Smooth muscle cell of the brain vasculature (primary cell): Measurements from ENCODE around the gene LAIR1.

Experiments
- DNase-seq: peaks from one replicate; pipeline ENCODE4 v3.0.0-alpha.2; 2012; ENCODE audit warnings: low read depth, low spot score

LAIR1 gene

GRCh38 chr19:54317965-54318240, 46.8 kb downstream of the LAIR1 start:
- DNase-seq: no peak

- DNase-seq: no peak
Observed at GRCh38 chr19:54317108-54317964, 47.4 kb downstream of the LAIR1 start.

GRCh38 chr19:54316746-54317107, 48.0 kb downstream of the LAIR1 start:
- no peak for DNase-seq

- no peak for DNase-seq
Observed at GRCh38 chr19:54315956-54316355, 48.8 kb downstream of the LAIR1 start.

GRCh38 chr19:54312436-54313377, 52.0 kb downstream of the LAIR1 start, which contains the start of gene LILRA5:
LILRA5 (minus strand) TSS chr19:54313166; CDS start chr19:54313019, 147 bp downstream.
- no peak for DNase-seq

- no peak for DNase-seq
Observed at GRCh38 chr19:54312011-54312410, 52.7 kb downstream of the LAIR1 start.

- no peak for DNase-seq
Observed at GRCh38 chr19:54311486-54311885, 53.2 kb downstream of the LAIR1 start.

GRCh38 chr19:54310543-54310942, 54.2 kb downstream of the LAIR1 start:
- no peak for DNase-seq

- no peak for DNase-seq
Observed at GRCh38 chr19:54309811-54310210, 54.9 kb downstream of the LAIR1 start.

GRCh38 chr19:54307389-54308020, 57.2 kb downstream of the LAIR1 start:
- no peak for DNase-seq

GRCh38 chr19:54305141-54305540, 59.6 kb downstream of the LAIR1 start:
- no peak for DNase-seq

- no peak for DNase-seq
Observed at GRCh38 chr19:54302257-54302656, 62.5 kb downstream of the LAIR1 start.
